GM12892 (cell line): ENCODE data around the gene CTNNBIP1.

ENCODE experiments used
- POLR2A ChIP-seq: IDR thresholded peaks from 2 replicates; pipeline ENCODE4 v1.6.1; 2011; ENCODE audit warnings: low read depth, low read length, control low read depth
- POLR2AphosphoS5 ChIP-seq: IDR thresholded peaks from 2 replicates; pipeline ENCODE4 v1.6.1; 2011; ENCODE audit warnings: low read depth, low read length, control low read depth
- TAF1 ChIP-seq: IDR thresholded peaks from 2 replicates; pipeline ENCODE4 v1.6.1; 2011; ENCODE audit warnings: low read depth, mild to moderate bottlenecking, control low read depth, low read length, borderline replicate concordance

- TF ChIP-seq POLR2A (no peak), POLR2AphosphoS5 (no peak), TAF1 (no peak)
These were observed 54.9 kb downstream of the CTNNBIP1 start for GRCh38 chr1:9855186-9855585.
